ENCODE measurements around the gene CAMTA1. TPM values are rescaled to one million over a fixed set of nuclear protein-coding genes. Genes with fewer than 3 reads are reported as not detected.

Gene CAMTA1
- total and polyA plus RNA-seq, 4 donors = 18.0 to 93.5 (median 35.8) TPM

- no peak overlapping the region for H3K9ac ChIP-seq (ENCODE audit: low read depth in 1 of 2, low read length in 2 of 2)
- TF ChIP-seq EGR1 (IDR thresholded peaks at IDR 0.05; ENCODE audit: low read depth in 2 of 2) (no peak), RXRA (IDR thresholded peaks at IDR 0.05) (no peak), FOXA1 (IDR thresholded peaks at IDR 0.05) (no peak), SP1 (IDR thresholded peaks at IDR 0.05) (no peak), YY1 (IDR thresholded peaks at IDR 0.05) (no peak), HNF4G (IDR thresholded peaks at IDR 0.05) (no peak), NR2F2 (IDR thresholded peaks at IDR 0.05) (no peak), CTCF (IDR thresholded peaks at IDR 0.05; ENCODE audit: low read depth, low read length, missing input control) (no peak), MAX (IDR thresholded peaks at IDR 0.05) (no peak), ATF3 (IDR thresholded peaks at IDR 0.05) (no peak), ZBTB33 (IDR thresholded peaks at IDR 0.05) (no peak), TAF1 (conservative IDR thresholded peaks at IDR 0.05) (no peak), GABPA (IDR thresholded peaks at IDR 0.05 in 1 of 2, conservative IDR thresholded peaks at IDR 0.05 in 1 of 2) (no peak), REST (IDR thresholded peaks at IDR 0.05) (no peak), RAD21 (IDR thresholded peaks at IDR 0.05) (no peak)
- WGBS = 84% methylated on average over 22 of the region's 22 CpGs
- no peaks in the 10 kb centered on the region for H3K36me3 ChIP-seq (ENCODE audit: control insufficient read depth in 4 of 4, insufficient read depth in 3 of 4, low read depth in 1 of 4, low read length in 3 of 4)
- H3K4me1 ChIP-seq (ENCODE audit: control insufficient read depth in 4 of 4, insufficient read depth in 4 of 4, low read length in 3 of 4) = no peaks in the 10 kb centered on the region
- DNase-seq (ENCODE audit: low spot score) = no peak
- H3K27me3 ChIP-seq (ENCODE audit: control insufficient read depth in 4 of 4, insufficient read depth in 4 of 4, low read length in 3 of 4) = no peaks in the 10 kb centered on the region
- H3K9me3 ChIP-seq (ENCODE audit: control insufficient read depth in 4 of 4, low read length in 3 of 4) = no peaks in the 10 kb centered on the region
- no peak overlapping the region for H3K27ac ChIP-seq (ENCODE audit: low read depth in 1 of 2, low read length in 2 of 2)
- no peak overlapping the region for H3K4me3 ChIP-seq (ENCODE audit: low read depth in 1 of 3, low read length in 3 of 3)
These were observed 465.6 kb downstream of the CAMTA1 start for GRCh38 chr1:7250597-7251453.

Data from liver (tissue), 9 donors.